Occipital lobe (tissue), 2 donors: ENCODE measurements around the gene ATP11A. TPM values are rescaled to one million over a fixed set of nuclear protein-coding genes. Genes with fewer than 3 reads are reported as not detected.
"Not testable (repeated sequence)": the region's sequence is repeated elsewhere in the genome, so short reads cannot be mapped to it uniquely, and the experiment has no call there.

Source experiments
- DNase-seq: peaks from one replicate; lab custom pipeline; 2025; lab: John Stamatoyannopoulos, UW
- total RNA-seq: library from RNA; depleted of rRNA; stranded (reverse); fragments of >200 nt; gene quantifications from one replicate; pipeline ENCODE4 v1.2.3, GENCODE V29; 2014

Gene ATP11A
- total RNA-seq, 1 donor from 2014 or later, result 6.7 TPM

DNA sequence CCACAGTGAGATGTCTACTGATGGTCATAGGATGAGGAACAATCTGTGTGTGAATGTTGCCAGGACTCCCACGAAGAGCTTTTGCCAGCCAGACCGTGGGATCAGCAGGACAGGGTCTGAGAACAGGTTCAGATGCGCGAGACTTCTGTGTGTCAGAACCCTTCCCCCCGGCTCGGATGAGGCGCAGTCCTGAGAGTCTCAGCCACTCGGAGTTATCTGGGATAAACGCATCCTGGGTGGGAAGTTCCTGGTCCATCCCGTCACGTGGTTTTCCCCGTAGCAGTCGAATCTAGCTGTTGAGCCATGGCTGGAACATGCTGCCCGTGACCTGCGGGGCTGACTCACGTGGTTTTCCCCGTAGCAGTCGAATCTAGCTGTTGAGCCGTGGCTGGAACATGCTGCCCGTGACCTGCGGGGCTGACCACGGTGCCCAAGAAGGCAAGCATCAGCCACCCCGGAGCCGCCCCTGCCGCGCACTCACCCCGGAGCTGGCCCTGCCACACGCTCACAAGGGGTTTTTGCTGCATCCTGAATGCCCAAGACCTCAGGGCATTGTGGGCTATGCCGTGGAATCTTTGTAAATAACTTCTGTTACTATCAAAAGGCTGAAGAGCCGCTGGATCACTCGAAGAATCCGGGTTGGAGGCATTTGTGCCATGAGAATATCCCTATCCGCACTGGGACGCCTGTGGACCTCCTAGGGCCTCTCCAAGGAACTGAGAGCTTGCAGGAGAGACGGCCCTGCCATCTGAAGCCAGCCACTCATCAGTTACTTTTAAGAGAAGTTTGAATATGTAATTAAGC is 148.4 kb downstream of the ATP11A start:
- DNase-seq, result no peak

DNA sequence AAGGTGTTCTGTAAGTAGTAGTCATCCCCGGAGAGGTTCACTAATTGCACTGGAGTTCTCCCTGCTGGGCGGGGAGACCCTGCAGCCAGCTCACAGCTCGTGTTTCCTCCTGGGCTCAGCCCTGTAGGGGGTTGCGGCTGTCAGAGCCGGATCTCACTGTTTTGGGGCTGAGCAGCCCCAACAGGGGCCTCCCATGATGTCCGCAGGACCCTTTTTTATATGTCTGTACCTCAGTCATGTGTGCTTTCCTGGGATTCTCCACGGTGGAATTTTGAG is 148.9 kb downstream of the ATP11A start:
- no peak for DNase-seq

- DNase-seq, result no peak
Measured at GRCh38 chr13:112839356-112840105, 149.7 kb downstream of the ATP11A start.

DNA sequence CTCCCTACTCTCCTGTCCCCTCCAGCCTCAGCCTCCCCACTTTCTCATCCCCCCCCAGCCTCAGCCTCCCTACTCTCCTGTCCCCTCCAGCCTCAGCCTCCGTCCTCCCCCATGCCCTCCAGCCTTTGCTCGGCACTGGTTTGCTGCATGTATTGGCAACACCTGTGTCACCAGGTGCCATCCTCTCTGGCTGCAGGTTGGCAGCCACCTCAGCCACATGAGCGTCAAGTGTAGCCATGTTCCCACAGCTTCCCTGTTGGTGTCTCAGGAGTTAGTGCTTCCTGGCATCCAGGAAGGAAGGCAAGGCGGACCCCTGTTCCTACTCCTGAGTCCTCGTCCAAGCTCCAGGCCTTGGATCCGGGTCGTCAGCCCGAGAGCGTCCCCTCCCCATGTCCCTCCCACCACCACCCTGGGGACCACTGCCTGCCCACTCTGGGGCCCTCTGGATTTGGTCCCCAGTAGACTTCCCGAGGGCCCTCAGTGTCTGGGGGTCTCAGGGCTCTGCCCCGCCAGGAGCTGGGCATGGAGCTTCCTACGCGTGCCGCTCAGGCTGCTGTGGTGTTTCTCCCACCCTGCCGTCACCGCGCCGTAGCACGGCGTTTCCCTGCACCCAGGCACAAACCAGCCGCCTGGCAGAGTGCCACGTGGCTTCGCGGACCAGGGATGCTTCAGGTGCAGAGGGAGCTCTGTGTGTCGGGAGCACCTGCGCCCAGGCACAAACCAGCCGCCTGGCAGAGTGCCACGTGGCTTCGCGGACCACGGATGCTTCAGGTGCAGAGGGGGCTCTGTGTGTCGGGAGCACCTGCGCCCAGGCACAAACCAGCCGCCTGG is 150.8 kb downstream of the ATP11A start:
- no peak for DNase-seq

DNA sequence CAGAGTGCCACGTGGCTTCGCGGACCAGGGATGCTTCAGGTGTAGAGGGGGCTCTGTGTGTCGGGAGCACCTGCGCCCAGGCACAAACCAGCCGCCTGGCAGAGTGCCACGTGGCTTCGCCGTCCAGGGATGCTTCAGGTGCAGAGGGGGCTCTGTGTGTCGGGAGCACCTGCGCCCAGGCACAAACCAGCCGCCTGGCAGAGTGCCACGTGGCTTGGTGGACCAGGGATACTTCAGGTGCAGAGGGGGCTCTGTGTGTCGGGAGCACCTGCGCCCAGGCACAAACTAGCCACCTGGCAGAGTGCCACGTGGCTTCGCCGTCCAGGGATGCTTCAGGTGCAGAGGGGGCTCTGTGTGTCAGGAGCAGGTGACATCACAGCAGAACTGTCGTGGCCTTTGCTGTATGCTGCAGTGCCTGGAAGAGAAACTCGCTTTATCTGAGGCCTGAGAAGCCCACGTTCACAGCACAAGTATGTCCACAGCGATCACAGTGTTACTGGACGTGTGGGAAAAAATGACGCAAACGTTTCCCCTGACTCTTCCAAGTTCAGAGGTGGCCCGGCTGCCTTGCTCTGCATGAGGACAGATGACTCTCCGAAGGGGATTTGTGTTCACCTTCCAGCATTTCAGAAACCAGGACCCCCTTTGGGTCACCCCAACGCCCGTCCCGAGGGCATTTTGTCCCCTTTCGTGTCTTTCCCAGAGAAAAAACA is 151.6 kb downstream of the ATP11A start:
- DNase-seq, result not testable (repeated sequence)

DNA sequence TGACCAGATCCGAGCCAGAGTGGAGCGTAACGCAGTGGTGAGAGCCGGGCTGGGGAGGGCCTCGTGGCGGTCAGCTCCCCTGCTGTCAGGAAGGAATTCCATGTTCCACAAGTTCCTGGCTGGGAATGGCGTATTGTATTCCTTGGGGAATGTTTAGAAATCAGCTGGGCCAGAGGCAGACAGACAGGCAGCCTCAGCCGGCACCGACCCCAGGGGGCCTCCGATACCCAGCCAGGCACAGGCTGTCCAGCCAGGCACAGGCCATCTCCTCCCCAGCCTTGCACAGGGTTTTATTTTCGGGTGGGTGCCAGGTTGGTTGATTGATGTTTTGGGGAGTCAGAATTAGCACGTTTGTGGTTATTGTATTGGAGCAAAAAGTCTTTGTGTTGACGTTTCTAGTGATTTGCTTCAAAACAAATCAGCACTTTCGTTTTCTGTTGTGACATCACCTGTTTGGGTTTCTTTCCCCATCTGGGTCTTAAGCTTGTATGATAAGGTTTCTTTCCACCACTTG is 152.6 kb downstream of the ATP11A start:
- no peak for DNase-seq

DNA sequence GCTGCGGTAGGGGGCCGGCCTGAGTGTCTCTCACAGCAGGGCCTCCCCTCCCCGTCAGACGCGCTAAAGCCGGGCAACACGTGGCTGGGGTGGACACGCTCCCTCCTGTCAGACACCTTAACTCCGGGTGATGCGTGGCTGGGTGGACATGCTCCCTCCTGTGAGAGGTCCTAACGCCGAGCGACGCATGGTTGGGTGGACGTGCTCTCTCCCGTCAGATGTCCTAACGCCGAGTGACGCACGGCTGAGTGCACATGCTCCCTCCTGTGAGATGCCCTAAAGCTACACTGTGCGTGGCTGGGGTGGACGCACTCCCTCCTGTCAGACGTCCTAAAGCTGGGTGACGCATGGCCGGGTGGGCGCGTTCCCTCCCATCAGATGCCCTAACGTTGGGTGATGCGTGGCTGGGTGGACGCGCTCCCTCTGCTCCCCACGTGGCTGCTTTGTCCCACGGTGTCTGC is 153.1 kb downstream of the ATP11A start:
- no peak for DNase-seq

DNA sequence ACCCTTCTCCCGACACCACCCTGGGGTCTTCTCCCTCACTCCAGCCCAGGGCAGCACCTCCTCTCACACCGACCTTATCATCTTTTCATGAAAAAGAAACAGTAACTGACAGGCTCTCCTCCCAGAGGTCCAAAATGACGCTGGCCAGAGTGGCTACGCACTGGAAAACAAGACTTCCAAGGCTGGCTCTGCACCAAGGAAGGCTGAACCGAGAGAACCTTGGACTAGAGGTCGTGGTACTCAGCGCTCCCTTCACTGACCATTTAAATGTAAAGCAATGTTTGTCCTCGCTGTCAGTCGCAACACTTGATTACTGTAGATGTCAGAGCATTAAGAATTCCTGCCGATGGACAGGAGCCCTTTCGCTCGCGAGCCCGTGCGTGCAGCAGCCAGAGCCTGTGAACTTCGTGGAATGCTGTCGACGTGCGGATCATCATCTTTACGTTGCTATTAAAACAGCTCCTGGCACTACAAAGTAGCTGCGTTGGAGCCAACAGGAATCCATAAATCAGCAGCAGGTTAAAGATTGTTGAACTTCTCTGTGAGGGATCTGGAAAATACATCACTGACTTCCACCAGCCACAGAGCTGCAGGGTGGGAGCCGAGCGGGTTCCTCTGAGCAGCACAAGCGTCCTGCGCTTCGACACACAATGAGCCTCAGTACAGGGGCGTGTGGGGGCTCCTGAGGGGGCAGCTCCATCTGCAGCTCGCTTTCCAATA is 153.7 kb downstream of the ATP11A start:
- no peak for DNase-seq

GRCh38 chr13:112844411-112844810 is 154.6 kb downstream of the ATP11A start:
- no peak for DNase-seq

- DNase-seq, result no peak
Measured at GRCh38 chr13:112844879-112845278, 155.0 kb downstream of the ATP11A start.

DNA sequence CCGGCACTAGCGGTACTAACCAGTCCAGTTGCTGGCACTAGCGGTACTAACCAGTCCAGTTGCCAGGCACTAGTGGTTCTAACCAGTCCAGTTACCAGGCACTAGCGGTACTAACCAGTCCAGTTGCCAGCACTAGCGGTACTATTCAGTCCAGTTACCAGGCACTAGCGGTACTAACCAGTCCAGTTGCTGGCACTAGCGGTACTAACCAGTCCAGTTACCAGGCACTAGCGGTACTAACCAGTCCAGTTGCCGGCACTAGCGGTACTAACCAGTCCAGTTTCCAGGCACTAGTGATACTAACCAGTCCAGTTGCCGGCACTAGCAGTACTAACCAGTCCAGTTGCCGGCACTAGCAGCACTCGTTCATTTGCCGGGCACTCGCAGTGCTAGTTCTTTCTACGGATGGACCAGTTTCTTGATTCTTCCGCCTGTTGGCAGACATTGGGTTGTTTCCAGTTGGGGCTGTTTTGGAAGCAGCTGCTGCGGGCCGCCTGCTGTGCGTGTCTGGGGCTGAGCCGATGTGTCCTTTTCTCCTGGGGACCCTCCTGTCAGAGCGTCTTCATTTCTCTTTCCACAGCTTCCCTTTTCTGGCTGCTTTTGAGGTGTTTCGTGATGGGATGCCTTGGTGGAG is 155.8 kb downstream of the ATP11A start:
- DNase-seq, result no peak

DNA sequence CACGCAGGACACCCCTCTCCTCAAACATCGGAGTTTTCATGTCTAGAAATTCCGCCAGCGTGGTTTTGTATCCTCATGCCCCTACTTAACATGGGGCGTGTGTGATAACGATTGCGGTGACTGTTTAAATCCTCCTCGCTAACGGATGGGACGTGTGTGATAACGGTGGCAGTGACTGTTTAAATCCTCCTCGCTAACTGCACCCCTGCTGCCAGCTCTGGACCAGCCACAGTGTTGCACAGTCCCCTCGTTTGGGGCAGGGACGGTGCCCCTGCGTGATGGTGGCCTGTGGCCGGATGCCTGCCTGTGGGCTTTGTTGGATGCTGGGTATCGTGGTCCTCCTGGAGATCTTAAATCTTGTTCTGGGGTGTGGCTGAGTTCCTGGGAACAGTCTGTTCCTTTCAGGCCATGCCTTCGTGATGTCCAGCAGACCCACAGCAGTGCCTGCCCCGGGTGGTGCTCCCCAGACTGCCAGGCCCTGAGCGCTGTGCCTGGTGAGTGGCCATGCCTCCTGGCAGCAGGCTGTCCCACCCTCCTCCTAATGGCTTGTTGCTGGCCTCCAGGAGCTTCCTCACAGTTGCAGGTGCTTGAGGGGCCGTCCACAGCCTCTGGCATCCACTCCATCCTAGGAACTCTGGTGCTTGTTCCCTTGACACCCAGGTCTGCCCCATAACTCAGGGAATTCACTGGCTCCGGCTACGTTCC is 156.7 kb downstream of the ATP11A start:
- DNase-seq, result no peak

GRCh38 chr13:112849500-112849899 is 159.7 kb downstream of the ATP11A start:
- no peak for DNase-seq

DNA sequence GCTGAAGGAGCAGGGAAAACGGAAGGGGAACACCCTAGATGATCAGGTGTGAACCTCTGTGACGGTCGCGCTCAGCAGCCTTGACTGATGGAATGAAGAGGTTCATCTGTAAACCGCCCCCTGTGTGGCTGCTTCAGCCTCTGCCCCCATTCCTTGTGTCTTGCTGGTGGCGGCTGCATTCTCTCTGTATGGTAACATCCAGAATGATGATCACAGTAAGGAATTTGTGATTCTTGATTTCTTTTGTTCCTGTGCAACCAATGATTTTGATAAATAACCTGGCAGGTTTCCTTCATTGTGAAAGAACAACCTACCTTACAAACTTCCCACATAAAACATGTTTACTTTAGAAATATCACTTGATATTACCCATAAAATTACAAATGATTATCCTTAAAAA is 160.4 kb downstream of the ATP11A start:
- no peak for DNase-seq

- no peak for DNase-seq
Measured at GRCh38 chr13:112851107-112852038, 161.5 kb downstream of the ATP11A start.

DNA sequence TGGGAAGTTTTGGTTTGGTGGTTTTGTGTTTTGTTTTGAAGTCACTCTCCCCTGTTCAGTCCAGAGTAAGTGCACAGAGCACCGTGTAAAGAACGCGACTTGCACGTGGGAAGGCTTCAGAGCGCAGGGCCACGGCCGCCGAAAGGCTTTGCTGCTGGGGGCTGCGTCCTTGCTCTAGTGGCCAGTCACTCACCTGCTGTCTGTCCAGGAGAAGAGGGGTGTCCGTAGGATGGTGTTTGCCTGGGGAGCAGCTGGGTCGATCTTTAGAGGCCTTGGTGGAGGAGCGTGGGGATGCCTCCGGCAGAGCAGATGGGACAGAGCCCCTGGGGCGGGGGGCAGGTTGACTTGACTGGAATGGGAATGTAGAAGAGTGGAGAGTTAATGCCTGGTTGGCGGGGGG is 162.6 kb downstream of the ATP11A start:
- DNase-seq, result no peak

- DNase-seq, result no peak
Measured at GRCh38 chr13:112852808-112853207, 163.0 kb downstream of the ATP11A start.

- no peak for DNase-seq
Measured at GRCh38 chr13:112854321-112854720, 164.5 kb downstream of the ATP11A start.
